ENCODE results near the gene MC3R. TPM values are rescaled to one million over a fixed set of nuclear protein-coding genes. Genes with fewer than 3 reads are reported as not detected.

Gene MC3R
- total RNA-seq, 1 experiment from 2014 or later: not detected

DNA sequence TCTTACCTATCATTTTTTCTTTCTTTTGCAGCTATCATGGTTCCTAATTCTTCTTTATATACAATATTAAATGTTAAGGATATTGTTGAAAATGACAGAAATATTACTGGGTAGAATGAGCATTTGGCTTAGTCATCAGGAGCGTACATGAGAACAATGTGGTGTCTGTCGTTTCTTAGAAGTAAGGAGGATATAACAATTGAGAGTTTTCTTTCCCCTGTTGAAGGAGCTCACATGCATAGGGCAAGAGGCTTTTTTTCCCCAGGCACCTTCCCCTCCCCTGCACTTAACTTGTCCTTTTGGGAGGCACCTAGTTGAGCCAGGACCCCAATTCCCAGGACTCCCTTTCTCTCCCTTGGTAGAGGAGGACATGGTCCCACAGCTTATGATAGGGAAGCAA is 25.0 kb downstream of the MC3R start:
- no peak for ATAC-seq
- CTCF ChIA-PET: no interaction called here
- BruUV-seq (replicated peaks): no TSS peak

DNA sequence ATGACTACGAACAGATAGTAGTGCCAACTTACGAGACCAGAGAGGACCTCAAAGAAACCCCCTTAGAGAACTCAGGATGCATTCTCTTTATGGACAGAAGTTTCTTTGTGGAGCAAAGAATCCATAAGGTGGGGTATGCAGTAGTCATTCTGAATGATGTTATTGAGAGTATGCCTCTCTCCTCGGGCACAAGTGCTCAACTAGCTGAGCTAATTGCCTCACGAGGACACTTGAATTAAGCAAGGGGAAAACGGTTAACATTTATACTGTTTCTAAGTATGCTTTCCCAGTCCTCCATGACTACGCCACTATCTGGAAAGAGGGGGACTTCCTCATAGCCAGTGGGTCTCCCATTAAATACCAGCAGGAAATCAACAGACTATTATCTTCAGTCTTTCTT is 25.6 kb downstream of the MC3R start:
- CTCF ChIA-PET: no interaction called here
- H4K20me1 ChIP-seq (ENCODE audit: low read length): no peaks in the 10 kb centered on the region
- H3K79me2 ChIP-seq (ENCODE audit: low read length): no peaks in the 10 kb centered on the region
- TF ChIP-seq EZH2phosphoT487 (IDR thresholded peaks at IDR 0.05; ENCODE audit: borderline replicate concordance, low read length) (no peak), EZH2 (IDR thresholded peaks at IDR 0.05; ENCODE audit: low read length, unreplicated experiment) (no peak)
- TF ChIP-seq, protein P1, sequence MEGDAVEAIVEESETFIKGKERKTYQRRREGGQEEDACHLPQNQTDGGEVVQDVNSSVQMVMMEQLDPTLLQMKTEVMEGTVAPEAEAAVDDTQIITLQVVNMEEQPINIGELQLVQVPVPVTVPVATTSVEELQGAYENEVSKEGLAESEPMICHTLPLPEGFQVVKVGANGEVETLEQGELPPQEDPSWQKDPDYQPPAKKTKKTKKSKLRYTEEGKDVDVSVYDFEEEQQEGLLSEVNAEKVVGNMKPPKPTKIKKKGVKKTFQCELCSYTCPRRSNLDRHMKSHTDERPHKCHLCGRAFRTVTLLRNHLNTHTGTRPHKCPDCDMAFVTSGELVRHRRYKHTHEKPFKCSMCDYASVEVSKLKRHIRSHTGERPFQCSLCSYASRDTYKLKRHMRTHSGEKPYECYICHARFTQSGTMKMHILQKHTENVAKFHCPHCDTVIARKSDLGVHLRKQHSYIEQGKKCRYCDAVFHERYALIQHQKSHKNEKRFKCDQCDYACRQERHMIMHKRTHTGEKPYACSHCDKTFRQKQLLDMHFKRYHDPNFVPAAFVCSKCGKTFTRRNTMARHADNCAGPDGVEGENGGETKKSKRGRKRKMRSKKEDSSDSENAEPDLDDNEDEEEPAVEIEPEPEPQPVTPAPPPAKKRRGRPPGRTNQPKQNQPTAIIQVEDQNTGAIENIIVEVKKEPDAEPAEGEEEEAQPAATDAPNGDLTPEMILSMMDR (conservative IDR thresholded peaks at IDR 0.05; ENCODE audit: low read depth, low read length): no peak
- no peaks in the 10 kb centered on the region for H3K36me3 ChIP-seq (ENCODE audit: low read depth, low read length)
- POLR2A ChIA-PET (ENCODE audit: unreplicated experiment): no interaction called here
- intact Hi-C loops (cut with micrococcal nuclease): no loop called here
- peaks cover 10% of the 10 kb centered on the region; the same call in 1 of the 2 replicates for H3K27me3 ChIP-seq (ENCODE audit: low read length)
- no peaks in the 10 kb centered on the region for H3K4me1 ChIP-seq (ENCODE audit: insufficient read depth, low read length)
- no peaks in the 10 kb centered on the region for H3K9me2 ChIP-seq (replicated peaks; ENCODE audit: low read length)
- no peak overlapping the region for H3K27ac ChIP-seq (ENCODE audit: low read length)
- no peak overlapping the region for H3K9ac ChIP-seq (ENCODE audit: low read length)
- no TSS peak for BruUV-seq (replicated peaks)
- DNase-seq: no peak
- H3K4me2 ChIP-seq (ENCODE audit: low read length): no peak overlapping the region
- H3K4me3 ChIP-seq (ENCODE audit: low read length): no peak overlapping the region
- H3K9me3 ChIP-seq (ENCODE audit: low read length): no peaks in the 10 kb centered on the region
- H2AFZ ChIP-seq (ENCODE audit: low read length): no peak overlapping the region
- no peak for ATAC-seq
- H3F3A ChIP-seq (ENCODE audit: low read length, unreplicated experiment): no peaks in the 10 kb centered on the region

More for the DNA sequence above, 25.0 kb downstream of the MC3R start:
- no peak overlapping the region for H3K27ac ChIP-seq (ENCODE audit: low read length)
- H3K27me3 ChIP-seq (ENCODE audit: low read length): peaks cover 10% of the 10 kb centered on the region; the same call in 1 of the 2 replicates
- H3K4me3 ChIP-seq (ENCODE audit: low read length): no peak overlapping the region
- H3K79me2 ChIP-seq (ENCODE audit: low read length): no peaks in the 10 kb centered on the region
- no peaks in the 10 kb centered on the region for H3K4me1 ChIP-seq (ENCODE audit: insufficient read depth, low read length)
- DNase-seq: no peak
- no peaks in the 10 kb centered on the region for H3F3A ChIP-seq (ENCODE audit: low read length, unreplicated experiment)
- intact Hi-C loops (cut with micrococcal nuclease): no loop called here
- no peaks in the 10 kb centered on the region for H3K36me3 ChIP-seq (ENCODE audit: low read depth, low read length)
- no peaks in the 10 kb centered on the region for H3K9me2 ChIP-seq (replicated peaks; ENCODE audit: low read length)
- POLR2A ChIA-PET (ENCODE audit: unreplicated experiment): no interaction called here
- H3K9ac ChIP-seq (ENCODE audit: low read length): no peak overlapping the region
- H3K9me3 ChIP-seq (ENCODE audit: low read length): no peaks in the 10 kb centered on the region
- no peak overlapping the region for H3K4me2 ChIP-seq (ENCODE audit: low read length)
- no peak for TF ChIP-seq EZH2 (IDR thresholded peaks at IDR 0.05; ENCODE audit: low read length, unreplicated experiment)
- no peak overlapping the region for H2AFZ ChIP-seq (ENCODE audit: low read length)
- H4K20me1 ChIP-seq (ENCODE audit: low read length): no peaks in the 10 kb centered on the region

DNA sequence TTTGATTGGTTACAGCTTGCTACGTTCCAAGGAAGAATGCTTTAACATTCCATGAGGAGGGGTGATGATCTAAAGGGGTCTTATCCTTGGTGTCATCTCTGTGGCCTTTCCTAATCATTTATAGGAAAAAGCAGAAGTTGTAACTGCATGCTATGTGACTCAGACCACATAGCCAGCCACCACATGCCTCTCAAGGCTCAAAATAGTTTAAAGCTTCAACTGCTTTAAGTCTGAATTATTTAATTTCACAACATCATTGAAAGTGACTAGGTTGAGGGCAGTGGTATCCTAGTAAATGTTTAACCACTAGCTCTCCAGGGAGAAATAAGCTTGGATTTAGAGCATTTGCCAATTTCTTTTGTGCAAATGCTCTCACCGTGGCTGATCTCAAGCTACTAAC is 29.7 kb downstream of the MC3R start:
- H3K9me2 ChIP-seq (replicated peaks; ENCODE audit: low read length): no peaks in the 10 kb centered on the region
- TF ChIP-seq, protein P1 (conservative IDR thresholded peaks at IDR 0.05; ENCODE audit: low read depth, low read length): no peak
- no peaks in the 10 kb centered on the region for H4K20me1 ChIP-seq (ENCODE audit: low read length)
- no peaks in the 10 kb centered on the region for H3F3A ChIP-seq (ENCODE audit: low read length, unreplicated experiment)
- CTCF ChIA-PET: no interaction called here
- intact Hi-C loops (cut with micrococcal nuclease): no loop called here
- H3K79me2 ChIP-seq (ENCODE audit: low read length): no peaks in the 10 kb centered on the region
- H2AFZ ChIP-seq (ENCODE audit: low read length): no peak overlapping the region
- no peaks in the 10 kb centered on the region for H3K36me3 ChIP-seq (ENCODE audit: low read depth, low read length)
- DNase-seq (no peak), ATAC-seq (no peak)
- POLR2A ChIA-PET (ENCODE audit: unreplicated experiment): no interaction called here
- no peaks in the 10 kb centered on the region for H3K9me3 ChIP-seq (ENCODE audit: low read length)
- no peak overlapping the region for H3K27ac ChIP-seq (ENCODE audit: low read length)
- no peaks in the 10 kb centered on the region for H3K4me1 ChIP-seq (ENCODE audit: insufficient read depth, low read length)
- H3K4me3 ChIP-seq (ENCODE audit: low read length): no peak overlapping the region
- H3K4me2 ChIP-seq (ENCODE audit: low read length): no peak overlapping the region
- no TSS peak for BruUV-seq (replicated peaks)
- no peaks in the 10 kb centered on the region for H3K27me3 ChIP-seq (ENCODE audit: low read length)
- no peak overlapping the region for H3K9ac ChIP-seq (ENCODE audit: low read length)

Measured in PC-3 (cell line).